DMS114 treated with DMSO at 0.1 percent for 48 hours (cell line): ENCODE data around the gene SLC26A4.

ENCODE experiments used
- DNase-seq: peaks from one replicate; lab custom pipeline; 2025; ENCODE audit not compliant: unreplicated experiment; lab: John Stamatoyannopoulos, UW

Gene SLC26A4

DNA sequence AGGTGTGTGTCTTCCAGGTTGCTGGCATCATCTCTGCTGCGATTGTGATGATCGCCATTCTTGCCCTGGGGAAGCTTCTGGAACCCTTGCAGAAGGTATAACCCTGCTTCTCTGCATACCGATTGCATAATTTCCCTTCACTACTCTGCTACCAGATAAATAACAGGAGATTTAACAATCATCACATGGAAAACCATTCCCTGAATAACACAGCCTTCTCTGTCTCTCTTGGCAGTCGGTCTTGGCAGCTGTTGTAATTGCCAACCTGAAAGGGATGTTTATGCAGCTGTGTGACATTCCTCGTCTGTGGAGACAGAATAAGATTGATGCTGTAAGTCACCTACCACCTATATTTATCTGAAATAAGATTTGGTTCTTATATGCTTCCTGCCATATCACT lies 33.8 kb downstream of the SLC26A4 start:
- no peak for DNase-seq

DNA sequence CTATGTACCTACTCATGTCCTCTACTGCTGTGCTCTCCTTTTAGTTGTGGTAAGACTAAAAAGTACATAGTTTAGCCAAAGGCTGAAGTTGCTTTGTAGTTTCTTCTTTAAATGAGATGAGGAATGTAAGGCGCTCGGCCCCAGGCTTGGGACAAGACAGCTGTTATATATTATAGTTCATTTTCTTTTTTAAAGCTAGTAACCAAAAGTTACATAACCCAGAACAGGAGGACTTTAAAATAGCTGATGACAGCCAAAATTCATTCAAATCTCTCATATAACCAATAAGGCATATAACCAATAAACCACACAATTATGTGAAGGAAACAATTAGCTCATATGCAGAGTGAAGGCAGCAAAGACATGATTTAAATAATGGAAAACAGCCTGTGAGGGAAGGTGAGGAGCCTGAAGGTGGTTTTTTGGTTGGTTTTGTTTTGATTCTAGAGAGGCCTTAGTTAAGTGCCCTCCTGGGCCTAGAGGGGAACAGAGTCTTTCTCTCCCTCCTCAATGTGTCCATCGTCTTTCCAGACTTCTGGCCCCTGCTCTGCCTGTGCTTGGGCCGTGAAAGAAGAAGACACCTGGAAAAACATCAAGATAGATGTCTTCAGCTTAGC lies 35.8 kb downstream of the SLC26A4 start:
- no peak for DNase-seq

- DNase-seq, result no peak
Observed at GRCh38 chr7:107697321-107698049, 36.9 kb downstream of the SLC26A4 start.

DNA sequence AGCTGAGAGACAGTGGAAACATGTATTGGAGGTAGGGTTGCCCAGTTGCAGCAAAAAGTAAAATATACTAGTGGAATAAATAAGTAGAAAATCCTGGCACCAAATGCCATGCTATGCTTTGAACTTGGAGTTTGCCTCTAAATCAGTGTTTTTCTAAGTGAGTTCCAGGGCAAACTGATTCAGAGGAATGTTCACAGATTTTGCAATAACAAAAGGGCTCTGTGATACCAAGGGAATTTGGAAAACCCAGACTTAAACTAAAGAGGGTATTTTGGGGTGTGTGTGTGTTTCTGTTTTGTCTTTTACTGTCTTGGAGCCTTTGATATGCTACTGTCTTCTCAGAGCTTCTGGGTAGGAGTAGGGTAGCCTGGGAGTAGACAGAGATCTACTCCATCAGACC lies 39.9 kb downstream of the SLC26A4 start:
- no peak for DNase-seq

DNA sequence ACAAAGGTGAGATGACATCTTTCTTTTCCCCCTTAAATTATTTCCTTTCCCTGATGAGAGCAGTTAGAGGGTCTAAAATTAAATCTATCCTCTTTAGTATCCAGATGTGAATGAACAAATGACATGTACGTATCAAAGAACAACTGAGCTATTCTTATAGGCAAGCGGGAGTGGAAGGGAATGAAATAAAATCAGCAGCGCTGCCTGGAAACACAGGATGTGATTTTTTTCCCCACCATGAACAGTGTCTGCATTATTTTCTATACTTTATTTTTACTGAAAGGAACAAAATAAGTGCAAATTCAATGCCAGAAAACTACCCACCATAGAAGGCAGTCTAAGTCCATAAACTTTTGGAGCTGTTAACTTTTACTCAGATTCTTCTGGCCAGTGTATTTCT lies 40.6 kb downstream of the SLC26A4 start:
- no peak for DNase-seq

- no peak for DNase-seq
Observed at GRCh38 chr7:107703219-107703618, 42.6 kb downstream of the SLC26A4 start.

GRCh38 chr7:107703872-107704271 lies 43.2 kb downstream of the SLC26A4 start:
- DNase-seq, result no peak

DNA sequence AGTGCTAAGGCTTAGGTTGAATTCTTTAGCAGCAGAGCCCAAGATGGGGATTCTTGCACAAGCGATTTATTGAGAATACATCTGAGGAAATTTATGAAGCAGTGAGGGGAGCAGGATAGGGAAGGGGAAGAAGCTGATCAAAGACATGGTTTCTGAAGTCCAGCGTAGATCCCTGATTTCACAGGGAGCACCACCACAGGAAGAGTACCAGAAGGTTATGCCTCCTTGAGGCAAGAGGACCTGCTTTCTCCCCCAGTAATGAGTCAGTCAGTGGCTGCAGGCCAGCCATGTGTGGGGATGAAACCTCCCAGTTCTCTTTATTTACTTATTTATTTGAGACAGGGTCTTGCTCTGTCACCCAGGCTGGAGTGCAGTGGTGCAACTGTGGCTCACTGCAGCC lies 48.3 kb downstream of the SLC26A4 start:
- DNase-seq, result no peak

GRCh38 chr7:107711301-107711700 lies 50.7 kb downstream of the SLC26A4 start:
- no peak for DNase-seq

- no peak for DNase-seq
Observed at GRCh38 chr7:107712025-107712424, 51.4 kb downstream of the SLC26A4 start.

GRCh38 chr7:107712896-107713295 lies 52.3 kb downstream of the SLC26A4 start:
- DNase-seq, result no peak

DNA sequence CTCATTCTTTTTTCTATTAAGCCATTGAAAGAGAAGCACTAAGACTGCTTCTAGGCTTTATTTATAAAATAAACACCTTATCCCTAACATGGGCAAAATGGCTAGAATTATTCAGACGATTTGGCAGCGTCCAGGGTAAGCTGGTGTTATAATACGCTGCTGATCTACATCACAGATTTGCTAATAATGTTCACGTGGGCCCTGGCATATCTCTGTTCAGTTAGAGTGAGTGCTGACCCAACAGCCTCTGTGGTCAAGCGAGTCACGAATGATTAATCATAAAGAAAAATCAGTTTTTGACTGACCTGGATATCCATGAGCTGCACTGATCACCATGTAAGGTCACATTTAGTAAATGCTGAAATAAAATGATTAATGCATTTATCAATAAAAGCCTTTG lies 54.9 kb downstream of the SLC26A4 start:
- no peak for DNase-seq

DNA sequence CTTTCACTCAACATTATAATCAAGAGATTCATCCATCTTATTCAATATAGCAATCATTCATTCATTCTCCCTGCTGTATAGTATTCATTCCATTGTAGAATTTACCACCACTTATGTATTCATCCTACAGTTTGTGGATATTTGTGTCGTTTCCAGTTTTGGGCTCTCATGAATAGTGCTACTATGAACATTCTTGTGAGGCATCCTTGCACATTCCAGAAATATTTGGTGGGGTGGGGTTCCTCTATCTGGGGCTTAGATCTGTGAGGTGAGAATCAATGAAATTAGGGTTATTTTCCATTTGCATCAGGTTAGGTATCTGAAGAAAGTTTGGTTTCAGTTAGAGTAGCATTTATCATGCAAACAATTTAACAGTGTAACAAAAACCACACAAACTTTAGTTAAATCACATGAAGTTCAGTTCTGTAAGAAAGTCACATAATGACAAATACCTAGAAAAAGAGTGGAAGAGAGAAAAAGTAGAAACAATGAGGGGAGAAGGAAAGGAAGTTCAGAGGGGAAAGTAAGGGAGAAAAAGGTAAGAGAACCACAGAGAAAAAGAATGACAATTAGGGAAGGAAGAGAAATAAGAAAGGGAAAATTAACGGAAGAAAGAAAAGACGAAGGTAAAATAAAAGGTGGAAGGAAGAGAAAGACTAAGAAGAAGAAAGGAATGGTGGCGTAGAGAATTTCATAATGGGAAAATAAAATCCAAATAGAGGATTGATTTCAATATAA lies 58.0 kb downstream of the SLC26A4 start:
- DNase-seq, result no peak

GRCh38 chr7:107721286-107721685 lies 60.7 kb downstream of the SLC26A4 start:
- no peak for DNase-seq

GRCh38 chr7:107723255-107723654 lies 62.6 kb downstream of the SLC26A4 start:
- DNase-seq, result no peak

- DNase-seq, result peak; percentile 32
Observed at GRCh38 chr7:107725138-107725740, 64.6 kb downstream of the SLC26A4 start.

DNA sequence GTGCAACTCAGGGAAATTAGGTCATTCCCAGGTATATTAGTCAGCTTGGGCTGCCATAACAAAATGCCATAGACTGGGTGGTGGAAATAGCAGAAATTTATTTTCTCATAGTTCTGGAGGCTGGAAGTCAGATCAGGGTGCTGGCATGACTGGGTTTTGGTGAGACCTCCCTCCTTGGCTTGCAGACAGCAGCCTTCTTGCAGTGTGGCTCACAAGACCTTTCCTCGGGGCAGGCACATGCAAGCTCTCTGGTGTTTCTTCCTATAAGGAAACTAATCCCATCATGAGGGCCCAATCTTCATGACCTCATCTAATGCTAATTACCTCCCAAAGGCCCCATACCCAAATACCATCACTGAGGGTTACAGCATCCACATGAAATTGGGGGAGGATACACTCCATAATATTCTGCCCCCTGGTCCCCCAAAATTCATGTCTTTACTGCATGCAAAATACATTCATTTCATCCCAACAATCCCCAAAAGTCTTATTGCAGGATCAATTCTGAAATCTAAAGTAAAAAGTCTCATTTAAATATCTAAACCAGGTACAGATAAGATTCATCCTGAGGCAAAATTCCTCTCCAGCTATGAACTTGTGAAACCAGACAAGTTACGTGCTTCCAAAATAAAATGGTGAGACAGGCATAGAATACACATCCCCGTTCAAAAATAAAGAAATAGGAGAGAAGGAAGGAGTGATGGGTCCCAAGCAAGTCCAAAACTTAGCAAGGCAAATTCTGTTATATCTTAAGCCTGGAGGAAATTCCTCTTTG lies 65.9 kb downstream of the SLC26A4 start:
- DNase-seq, result no peak

DNA sequence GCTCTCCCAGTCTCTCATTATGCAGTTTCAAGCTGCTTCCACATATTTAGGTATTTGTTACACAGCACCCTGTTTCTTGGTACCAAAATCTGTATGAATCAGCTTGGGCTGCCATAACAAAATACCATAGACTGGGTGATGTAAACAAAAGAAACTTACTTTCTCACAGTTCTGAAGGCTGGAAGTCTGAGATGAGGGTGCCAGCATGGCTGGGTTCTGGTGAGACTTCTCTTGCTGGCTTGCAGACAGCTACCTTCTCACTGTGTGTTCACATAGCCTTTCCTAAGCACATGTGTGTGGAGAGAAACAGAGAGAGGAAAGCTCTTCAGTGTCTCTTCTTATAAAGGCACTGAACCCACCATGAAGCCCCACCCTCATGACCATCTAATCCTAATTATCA lies 67.6 kb downstream of the SLC26A4 start:
- no peak for DNase-seq

GRCh38 chr7:107742678-107743566 lies 82.3 kb downstream of the SLC26A4 start:
- peak; percentile 41 for DNase-seq
